Measurements from ENCODE around the gene TNNI3. TPM values are rescaled to one million over a fixed set of nuclear protein-coding genes. Genes with fewer than 3 reads are reported as not detected.
"Not testable (repeated sequence)": the region's sequence is repeated elsewhere in the genome, so short reads cannot be mapped to it uniquely, and the experiment has no call there.

Gene TNNI3
- total RNA-seq, 6 donors from 2014 or later, result 1.0 to 14.6 (median 5.9) TPM

DNA sequence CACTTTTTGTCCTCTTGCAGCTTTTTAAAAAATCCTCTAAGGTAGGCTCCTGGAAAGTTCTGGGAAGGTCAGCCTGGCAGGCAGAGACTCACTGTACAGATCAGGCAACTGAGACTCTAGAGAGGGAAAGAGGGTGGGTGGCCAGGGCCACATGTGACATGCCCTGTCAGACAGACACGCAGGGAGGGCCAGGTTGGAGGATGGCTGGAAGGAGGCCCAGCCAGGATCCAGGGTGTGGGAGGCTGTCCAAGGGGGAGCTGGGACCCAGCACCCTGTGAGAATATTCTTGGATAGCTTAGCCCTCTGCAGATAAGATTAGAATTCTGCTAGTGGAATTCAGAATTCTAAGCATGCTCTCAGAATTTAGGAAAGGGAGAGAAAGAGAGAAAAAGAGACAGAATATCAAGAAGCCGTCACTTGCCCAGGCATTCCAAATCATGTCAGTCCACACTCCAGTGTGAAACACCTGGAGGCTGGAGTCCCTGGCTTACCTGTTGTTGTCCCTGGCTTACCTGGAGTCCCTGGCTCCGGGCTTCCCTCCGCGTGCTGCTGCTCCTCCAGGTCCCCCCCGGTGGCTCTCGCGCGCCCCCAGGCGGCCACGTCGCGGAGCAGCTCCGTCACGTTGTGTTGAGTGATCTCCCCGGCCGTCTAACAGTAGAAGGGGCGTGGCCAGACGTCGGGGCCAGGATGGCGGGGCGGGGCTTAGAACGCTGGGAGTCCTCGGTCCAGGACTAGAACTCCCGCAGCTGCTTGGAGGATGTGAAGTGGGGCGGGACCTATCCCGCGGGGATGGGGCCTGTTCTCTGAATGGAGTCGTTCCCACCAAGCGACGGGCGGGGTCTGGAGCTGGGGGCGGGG is 2.8 kb upstream of the TNNI3 start:
- peak; percentile 89 to 97 for DNase-seq
- H3K4me3 ChIP-seq, result no peak overlapping the region
- H3K36me3 ChIP-seq, result no peaks in the 10 kb centered on the region
- H3K27ac ChIP-seq, result no peak overlapping the region
- H3K27me3 ChIP-seq, result peaks cover 0 to 45% (median 20%) of the 10 kb centered on the region in 4 donors
- peak; percentile 89 to 92 for ATAC-seq (ENCODE audit: low FRiP score in 2 of 2)
- H3K4me1 ChIP-seq, result peaks cover 3 to 22% (median 7%) of the 10 kb centered on the region in 4 donors
- WGBS, 2 donors, result 4 to 12% methylated on average over 6 to 32 of the region's 33 CpGs
- no peak for TF ChIP-seq POLR2A (IDR thresholded peaks at IDR 0.05)
- TF ChIP-seq, protein P1, sequence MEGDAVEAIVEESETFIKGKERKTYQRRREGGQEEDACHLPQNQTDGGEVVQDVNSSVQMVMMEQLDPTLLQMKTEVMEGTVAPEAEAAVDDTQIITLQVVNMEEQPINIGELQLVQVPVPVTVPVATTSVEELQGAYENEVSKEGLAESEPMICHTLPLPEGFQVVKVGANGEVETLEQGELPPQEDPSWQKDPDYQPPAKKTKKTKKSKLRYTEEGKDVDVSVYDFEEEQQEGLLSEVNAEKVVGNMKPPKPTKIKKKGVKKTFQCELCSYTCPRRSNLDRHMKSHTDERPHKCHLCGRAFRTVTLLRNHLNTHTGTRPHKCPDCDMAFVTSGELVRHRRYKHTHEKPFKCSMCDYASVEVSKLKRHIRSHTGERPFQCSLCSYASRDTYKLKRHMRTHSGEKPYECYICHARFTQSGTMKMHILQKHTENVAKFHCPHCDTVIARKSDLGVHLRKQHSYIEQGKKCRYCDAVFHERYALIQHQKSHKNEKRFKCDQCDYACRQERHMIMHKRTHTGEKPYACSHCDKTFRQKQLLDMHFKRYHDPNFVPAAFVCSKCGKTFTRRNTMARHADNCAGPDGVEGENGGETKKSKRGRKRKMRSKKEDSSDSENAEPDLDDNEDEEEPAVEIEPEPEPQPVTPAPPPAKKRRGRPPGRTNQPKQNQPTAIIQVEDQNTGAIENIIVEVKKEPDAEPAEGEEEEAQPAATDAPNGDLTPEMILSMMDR (IDR thresholded peaks at IDR 0.05), result peak; percentile 72 to 92 (median 84)
- no peaks in the 10 kb centered on the region for H3K9me3 ChIP-seq

DNA sequence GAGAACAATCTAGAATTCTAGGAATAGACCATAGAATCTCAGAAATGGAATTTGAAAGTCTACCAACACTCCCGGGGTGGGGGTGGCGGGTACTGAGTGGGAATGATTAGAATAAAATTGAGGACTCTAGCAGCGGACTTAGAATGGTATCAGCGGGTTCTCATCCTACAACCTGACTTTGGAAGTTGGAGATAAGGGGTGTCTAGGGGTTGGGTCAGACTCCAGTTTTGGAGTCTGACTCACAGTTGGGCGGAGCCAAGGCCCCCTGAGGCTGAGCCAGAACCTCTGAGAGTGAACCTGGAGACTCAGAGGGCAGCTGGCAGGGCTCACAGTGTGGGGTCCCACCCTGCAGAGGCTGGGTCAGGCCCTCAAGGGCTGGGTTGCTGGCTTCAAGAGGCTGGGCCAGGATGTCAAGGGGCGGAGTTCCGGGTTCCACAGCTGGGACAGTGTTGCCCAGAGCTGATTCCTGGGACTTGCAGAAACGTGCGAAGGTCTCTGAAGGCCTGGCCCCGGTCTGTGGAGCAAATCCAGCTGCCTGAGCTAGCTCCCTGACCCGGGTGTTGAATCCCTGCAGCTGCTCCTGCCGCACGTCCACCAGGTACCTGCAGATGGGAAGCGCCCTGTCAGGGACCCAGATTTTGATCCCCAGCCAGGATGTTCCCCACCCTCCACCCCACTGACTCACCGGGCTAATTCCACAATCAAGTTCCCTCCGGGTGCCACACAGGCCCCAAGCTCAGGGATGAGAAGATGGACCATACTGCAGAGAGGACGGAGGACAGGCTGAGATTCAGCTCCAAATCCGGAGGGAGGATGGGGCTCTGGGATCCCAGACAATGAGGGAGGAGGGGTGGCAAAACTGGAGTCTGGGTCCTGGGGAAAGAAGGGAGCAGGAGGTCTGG is 1.6 kb upstream of the TNNI3 start:
- Histone ChIP-seq H3K9me3 (no peaks in the 10 kb centered on the region), H3K36me3 (no peaks in the 10 kb centered on the region), H3K27me3 (peaks cover 0 to 45% (median 20%) of the 10 kb centered on the region in 4 donors), H3K27ac (no peak overlapping the region), H3K4me1 (peaks cover 3 to 22% (median 7%) of the 10 kb centered on the region in 4 donors), H3K4me3 (no peak overlapping the region)
- ATAC-seq (ENCODE audit: low FRiP score in 2 of 2) (peak in 1 of 2 donors; percentile 69), DNase-seq (no peak)
- 53 to 78% methylated on average over 16 to 17 of the region's 18 CpGs for WGBS, 2 donors
- TF ChIP-seq EP300 (IDR thresholded peaks at IDR 0.05) (no peak), POLR2AphosphoS5 (IDR thresholded peaks at IDR 0.05) (no peak)

DNA sequence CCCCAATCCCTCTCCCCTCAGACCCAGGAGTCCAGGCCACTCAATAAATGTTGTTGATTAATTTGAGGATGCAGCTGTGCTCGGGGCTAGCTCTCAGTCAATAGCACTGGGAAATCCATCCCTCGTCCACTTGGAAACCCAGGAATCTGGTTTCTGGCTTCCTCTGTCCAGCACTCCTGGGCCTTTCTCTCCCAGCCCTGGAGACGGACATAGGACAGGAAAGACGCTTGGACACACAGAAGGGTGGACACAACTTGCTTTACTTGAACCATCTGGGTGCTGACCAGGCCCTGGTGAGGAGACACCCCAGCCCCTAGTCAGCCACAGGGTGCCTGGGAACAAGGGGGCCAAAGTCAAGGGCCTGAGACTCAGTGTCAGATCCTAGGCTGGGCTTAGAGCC is 891 bp upstream of the TNNI3 start:
- Histone ChIP-seq H3K36me3 (no peaks in the 10 kb centered on the region), H3K27ac (no peak overlapping the region), H3K9me3 (no peaks in the 10 kb centered on the region), H3K4me3 (no peak overlapping the region), H3K4me1 (peaks cover 3 to 22% (median 7%) of the 10 kb centered on the region in 4 donors), H3K27me3 (peaks cover 0 to 45% (median 20%) of the 10 kb centered on the region in 4 donors)
- 58 to 67% methylated on average over 4 of the region's 4 CpGs for WGBS, 2 donors
- TF ChIP-seq EP300 (IDR thresholded peaks at IDR 0.05), result no peak
- TF ChIP-seq, protein P1 (IDR thresholded peaks at IDR 0.05), result no peak
- no peak for TF ChIP-seq POLR2AphosphoS5 (IDR thresholded peaks at IDR 0.05)
- no peak for TF ChIP-seq POLR2A (IDR thresholded peaks at IDR 0.05)
- no peak for DNase-seq
- ATAC-seq (ENCODE audit: low FRiP score in 2 of 2), result no peak

DNA sequence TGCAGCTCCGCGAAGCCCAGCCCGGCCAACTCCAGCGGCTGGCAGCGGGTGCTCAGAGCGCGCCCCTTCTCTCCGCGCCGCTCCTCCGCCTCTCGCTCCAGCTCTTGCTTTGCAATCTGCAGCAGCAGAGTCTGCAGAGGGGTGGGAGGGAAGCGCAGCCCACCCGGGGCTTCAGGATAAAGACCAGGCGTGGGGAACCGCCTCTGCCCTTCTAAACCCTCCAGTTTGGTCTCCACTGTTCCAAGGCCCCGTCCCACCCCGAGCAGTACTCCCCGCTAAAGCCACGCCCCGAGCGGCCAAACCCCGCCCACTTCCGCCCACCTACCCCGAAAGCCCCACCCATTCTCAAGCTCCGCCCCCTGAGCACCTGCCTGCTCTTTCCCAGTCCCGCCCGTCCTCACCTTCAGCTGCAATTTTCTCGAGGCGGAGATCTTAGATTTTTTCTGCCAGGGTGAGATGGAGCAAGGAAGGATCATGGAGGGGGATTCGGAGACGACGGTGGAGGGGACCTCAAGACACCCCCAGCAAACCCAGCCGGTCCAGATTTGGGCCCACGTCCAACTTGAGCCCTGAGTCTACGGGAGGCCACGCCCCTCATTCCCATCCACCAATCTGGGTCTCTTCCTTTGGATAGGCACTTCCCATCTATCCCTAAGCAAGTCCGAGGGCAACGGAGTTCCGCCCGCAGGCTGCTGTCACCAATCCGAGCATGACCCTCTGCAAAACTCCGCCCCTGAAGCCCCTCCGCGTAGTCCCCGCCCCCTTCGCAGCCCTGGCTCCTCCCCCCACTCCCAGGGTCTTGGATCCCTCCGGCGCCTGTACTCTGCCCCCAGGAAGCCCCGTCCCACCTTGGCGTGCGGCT is 1.1 kb downstream of the TNNI3 start:
- DNase-seq (peak; percentile 55 to 89), ATAC-seq (ENCODE audit: low FRiP score in 2 of 2) (no peak)
- Histone ChIP-seq H3K36me3 (no peaks in the 10 kb centered on the region), H3K4me1 (peaks cover 3 to 24% (median 7%) of the 10 kb centered on the region in 4 donors), H3K4me3 (peak overlapping the region in 2 of 4 donors; percentile 25 to 31), H3K27me3 (peaks cover 0 to 33% (median 13%) of the 10 kb centered on the region in 4 donors), H3K9me3 (no peaks in the 10 kb centered on the region), H3K27ac (no peak overlapping the region)
- WGBS, 2 donors, result 0 to 5% methylated on average over 10 to 49 of the region's 52 CpGs
- TF ChIP-seq, protein P1 (IDR thresholded peaks at IDR 0.05), result no peak
- TF ChIP-seq POLR2A (IDR thresholded peaks at IDR 0.05) (no peak), POLR2AphosphoS5 (IDR thresholded peaks at IDR 0.05) (no peak), EP300 (IDR thresholded peaks at IDR 0.05) (no peak)

DNA sequence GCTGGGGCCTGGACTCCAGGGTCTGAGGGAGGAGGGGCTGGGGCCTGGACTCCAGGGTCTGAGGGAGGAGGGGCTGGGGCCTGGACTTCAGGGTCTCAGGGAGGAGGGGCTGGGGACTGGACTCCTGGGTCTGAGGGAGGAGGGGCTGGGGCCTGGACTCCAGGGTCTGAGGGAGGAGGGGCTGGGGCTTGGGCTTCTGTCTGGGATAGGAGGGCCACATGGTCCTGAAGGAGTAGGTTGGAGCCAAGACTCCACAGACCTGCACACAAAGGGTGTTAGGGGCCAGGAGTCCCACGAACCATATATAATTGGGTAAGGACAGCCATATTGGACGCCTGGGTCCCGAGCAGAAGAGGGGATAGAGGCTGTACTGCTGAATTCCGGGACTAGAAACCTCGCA is 1.7 kb downstream of the TNNI3 start:
- not testable (repeated sequence) for ATAC-seq (ENCODE audit: low FRiP score in 2 of 2); H3K9me3 ChIP-seq; H3K36me3 ChIP-seq; DNase-seq; H3K27ac ChIP-seq
- WGBS, 2 donors, result 4% methylated on average over 5 of the region's 5 CpGs; no CpG with 5 or more reads in 1 of the 2 donors
- H3K27me3 ChIP-seq, result peaks cover 0 to 27% (median 10%) of the 10 kb centered on the region in 4 donors
- H3K4me3 ChIP-seq, result peak overlapping the region in 2 of 4 donors; percentile 25 to 31
- peaks cover 3 to 22% (median 7%) of the 10 kb centered on the region in 4 donors for H3K4me1 ChIP-seq
